CD4-positive, alpha-beta T cell treated with Interleukin-6 for 4 hours (primary cell): ENCODE data around the gene C2CD4C.

Experiments used
- DNase-seq: peaks from one replicate; pipeline ENCODE4 v3.0.0-alpha.2; 2020; ENCODE audit warnings: mixed read lengths

C2CD4C gene

GRCh38 chr19:379796-380195, 29.2 kb downstream of the C2CD4C start:
- no peak for DNase-seq

DNA sequence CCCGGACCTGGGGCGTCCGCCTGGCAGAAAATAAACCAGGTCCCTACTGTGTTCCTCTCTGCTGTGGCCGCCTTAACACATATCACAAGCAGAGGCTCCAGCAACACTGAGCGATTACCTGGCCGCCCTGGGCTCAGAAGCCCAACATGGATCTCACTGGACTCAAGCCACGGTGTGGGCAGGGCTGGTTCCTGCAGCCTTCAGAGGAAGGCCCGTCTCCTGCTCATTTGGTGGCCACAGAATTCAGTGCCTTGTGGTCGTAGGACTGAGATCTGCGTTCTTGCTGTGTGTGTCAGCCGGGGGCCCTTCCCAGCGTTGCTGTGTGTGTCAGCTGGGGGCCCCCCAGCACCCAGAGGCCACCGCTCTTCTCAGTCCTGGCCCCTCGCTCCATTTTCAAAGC, 30.2 kb downstream of the C2CD4C start:
- no peak for DNase-seq

- no peak for DNase-seq
Observed at GRCh38 chr19:377801-378581, 31.0 kb downstream of the C2CD4C start.

DNA sequence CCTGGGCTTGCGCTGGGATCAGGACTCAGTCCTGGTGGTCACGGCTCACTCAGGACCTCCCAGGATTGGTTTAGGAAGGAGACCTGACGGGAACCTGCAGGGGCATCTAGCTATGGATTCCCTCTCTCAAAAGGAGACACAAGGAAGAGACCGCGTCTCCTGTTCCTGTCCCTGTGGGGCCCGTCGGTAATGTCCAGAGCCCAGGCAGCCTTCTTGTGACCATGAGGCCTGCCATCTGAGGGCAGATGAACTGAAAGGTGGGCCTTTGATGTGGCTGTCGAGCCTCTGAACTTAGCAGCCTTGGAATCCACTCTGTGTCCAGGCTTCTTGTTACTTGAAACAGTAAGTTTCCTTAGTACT, 32.9 kb downstream of the C2CD4C start:
- no peak for DNase-seq

DNA sequence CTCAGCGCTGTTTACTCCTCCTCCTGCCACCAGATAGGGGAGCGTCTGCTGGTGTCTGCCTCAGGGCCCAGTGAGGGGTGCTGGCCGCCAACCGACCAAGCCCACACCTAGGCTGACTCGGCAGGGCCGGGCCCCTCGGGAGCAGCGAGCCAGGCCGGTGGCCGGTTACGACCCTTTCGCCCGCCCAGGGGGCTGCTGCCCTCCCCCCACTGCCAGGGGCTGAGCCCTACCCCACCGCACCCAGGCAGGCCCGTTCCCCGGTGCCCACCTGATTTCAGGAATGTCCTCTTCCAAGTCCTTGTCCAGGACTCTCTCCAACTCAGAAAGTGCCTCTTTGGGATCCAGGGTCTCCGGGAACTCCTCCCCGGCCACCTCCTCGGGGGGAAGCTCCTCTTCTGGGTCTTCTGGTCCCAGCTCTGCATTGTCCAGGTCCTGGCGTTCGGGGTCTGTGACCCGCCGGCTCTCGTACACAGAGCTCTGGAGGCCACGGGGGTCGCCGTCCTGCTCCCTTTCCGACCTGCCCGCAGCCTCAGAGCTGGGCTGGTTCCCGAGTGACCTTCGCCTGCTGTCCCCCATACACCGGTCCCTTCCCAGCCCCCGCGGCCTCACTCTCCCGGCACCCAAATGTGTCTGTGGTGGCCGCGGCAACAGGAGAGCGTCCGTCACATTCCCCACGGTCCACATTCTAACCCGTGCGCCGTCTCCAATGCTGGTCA, 33.4 kb downstream of the C2CD4C start:
- DNase-seq, result no peak

GRCh38 chr19:374886-375235, 34.1 kb downstream of the C2CD4C start:
- no peak for DNase-seq

DNA sequence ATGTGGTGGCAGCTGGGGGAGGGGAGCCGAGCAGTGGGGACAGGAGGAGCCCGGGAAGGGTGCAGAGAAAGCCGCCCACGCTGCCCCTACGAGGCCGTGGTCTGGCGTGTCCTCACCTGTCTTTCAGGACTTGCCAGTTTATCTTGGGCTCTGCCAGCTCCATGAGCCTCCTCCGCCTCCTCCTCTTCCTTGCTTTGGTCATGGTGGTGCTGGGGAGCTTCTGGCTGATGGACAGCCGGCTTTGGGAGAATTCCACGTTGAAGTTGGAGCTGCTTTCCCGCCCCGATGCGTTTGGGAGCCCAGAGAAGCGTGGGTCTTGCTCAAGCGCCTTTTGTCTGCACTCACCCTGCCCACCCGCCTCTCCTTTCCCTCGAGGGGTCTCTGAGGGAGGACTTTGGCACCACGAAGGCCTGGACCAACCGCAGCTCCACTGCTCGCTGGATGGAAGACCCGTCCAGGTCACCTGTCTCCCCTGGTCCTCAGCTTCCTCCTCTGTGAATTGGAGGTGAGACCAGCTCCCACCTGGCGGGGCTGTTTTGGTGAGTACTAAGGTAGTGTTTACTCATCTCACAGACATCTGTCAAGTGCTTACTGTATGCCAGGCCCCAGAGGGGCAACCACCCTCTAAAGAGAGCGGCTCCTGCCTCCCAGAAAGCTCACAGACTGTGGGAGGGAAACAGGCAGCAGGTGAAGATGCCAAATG, 34.6 kb downstream of the C2CD4C start:
- no peak for DNase-seq

DNA sequence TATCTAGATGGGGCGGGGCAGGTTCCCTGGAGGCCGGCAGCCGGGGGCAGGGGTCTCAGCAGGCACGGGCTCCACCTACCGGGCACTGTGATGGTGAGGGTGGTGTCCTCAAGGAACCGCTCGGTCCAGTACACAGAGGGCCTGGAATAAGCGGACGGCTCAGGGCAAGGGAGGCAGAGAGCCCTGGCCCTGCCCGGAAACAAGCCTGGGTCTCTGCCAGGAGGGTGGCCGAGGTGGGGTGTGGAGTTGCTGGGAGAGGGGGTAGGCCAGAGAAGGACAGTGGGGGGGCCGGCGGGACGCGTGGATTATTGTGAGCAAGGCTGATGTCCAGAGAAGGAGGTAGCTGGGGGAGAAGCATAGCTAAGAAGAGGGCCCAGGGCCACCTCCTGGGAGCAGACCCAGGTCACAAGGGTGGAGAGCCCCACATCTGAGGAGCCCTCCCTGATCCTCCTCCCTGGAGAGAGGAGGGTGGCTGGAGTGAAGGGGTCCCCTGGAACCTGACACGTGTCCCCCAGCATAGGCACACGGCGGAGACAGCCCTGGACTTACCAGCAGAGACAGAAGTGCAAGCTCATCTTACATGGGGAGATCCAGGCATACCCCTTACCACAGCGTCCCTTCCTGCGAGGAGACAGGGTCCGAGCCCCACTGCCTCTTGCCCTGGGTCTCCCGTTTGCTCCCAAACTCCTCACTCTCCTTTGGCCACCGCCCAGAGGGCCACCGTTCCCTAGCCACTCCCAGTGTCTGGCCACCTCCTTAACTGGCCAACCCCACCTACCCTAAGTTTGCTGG, 35.4 kb downstream of the C2CD4C start:
- DNase-seq, result no peak

DNA sequence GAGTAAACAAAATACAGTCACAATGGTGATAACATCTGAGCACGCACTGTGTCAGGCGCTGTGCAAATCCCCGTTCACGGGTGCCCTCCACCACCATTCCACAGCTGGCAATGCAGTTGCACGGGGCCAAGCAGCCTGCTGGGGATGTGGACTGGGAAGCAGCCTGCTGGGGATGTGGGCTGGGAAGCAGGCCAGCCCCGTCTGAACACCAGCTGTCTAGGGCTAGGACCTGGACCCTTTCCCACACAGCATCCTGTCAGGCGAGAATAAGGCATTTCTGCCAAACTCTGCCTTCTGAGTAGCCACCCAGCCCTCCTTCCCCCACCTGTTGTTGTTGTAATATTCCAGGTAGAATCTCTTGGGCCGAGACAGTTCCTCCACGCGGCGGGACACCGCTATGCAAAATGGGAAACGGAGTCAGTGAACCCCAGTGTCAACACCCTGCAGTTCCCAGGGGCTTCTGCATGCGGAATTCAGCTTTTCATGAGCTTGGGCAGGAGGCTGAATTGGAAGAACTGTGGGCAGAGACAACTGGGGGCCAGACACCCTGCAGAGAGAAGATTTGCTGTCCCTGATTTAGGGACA, 36.5 kb downstream of the C2CD4C start:
- DNase-seq, result no peak

GRCh38 chr19:371501-372168, 37.3 kb downstream of the C2CD4C start:
- DNase-seq, result no peak

- DNase-seq, result no peak
Observed at GRCh38 chr19:370641-371330, 38.2 kb downstream of the C2CD4C start.

DNA sequence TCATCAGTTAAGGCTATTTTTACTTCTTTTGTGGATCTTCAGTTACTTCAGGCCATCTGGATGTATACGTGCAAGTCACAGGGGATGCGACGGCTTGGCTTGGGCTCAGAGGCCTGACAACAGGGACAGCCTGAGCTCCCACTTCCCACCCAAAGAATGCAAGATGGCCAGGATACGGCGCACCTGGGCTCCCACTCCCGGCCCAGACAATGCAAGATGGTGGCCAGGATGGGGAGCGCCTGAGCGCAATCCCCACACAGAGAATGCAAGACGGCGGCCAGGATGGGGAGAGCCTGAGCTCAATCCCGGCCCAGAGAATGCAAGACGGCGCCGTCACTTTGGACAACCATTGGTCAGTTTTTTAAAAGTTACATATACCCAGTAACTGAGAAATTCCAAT, 39.1 kb downstream of the C2CD4C start:
- no peak for DNase-seq

DNA sequence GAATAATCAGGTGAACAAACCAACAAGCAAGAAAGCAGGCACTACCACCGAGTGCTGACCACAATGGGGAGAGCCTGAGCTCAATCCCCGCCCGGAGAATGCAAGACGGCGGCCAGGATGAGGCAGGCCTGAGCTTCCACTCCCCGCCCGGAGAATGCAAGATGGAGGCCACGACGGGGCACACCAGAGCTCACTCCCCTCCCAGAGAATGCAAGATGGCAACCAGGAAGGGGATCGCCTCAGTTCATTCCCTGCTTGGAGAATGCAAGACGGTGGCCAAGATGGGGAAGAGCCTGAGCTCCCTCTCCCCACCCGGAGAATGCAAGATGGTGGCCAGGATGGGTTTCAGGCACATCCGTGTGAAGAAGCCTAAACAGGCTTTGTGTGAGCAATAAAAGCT, 39.7 kb downstream of the C2CD4C start:
- DNase-seq, result no peak

DNA sequence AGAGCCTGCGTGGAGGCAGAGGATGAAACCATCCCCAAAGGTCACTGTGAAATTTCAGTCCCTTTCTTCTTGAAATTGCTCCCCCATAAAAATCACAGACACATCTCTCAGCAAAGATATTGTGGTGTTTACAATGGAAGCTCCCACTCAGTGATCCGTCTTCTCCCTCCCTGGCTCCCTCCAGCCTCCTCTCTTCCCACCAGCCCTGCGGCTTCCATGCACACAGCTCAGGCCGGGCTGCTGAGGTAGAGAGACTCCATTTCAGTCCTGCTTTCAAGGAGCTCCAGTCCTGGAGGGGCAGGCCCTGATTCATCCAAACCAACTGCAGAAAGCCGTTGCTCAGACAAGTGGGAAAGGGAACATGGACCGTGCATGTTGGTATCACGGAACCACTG, 40.3 kb downstream of the C2CD4C start:
- no peak for DNase-seq

DNA sequence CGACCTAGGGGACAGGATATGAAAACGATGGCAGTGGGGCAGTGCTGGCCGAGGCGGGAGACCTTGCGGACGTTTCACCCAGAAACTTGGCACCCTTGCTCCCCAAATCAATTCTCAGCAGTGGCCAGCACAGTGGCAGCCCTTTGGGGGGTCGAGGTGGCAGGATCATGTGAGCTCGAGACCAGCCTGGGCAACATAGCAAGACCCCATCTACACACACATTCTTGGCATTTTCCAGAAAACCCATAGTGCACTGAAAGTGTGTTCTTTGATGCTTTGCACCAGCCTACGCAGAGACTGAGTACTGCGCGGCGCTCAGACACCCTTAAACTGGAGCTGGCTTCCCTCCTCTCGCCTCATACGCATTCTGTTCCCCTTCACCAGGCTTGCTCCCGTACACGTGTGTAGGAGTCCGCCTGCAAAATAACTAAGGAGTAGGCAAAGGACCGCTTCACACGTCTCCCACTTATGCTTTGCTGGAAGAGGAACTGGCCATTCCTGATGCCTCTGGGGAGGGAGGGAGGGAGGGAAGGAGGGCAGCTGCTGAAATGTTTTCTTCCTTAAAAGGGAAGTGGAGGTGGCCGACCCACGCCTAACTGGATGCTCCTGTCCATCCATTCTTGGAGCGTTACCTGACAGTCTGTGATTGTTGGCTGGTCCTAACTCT, 40.9 kb downstream of the C2CD4C start:
- DNase-seq, result no peak

GRCh38 chr19:367561-367960, 41.4 kb downstream of the C2CD4C start:
- DNase-seq, result no peak

DNA sequence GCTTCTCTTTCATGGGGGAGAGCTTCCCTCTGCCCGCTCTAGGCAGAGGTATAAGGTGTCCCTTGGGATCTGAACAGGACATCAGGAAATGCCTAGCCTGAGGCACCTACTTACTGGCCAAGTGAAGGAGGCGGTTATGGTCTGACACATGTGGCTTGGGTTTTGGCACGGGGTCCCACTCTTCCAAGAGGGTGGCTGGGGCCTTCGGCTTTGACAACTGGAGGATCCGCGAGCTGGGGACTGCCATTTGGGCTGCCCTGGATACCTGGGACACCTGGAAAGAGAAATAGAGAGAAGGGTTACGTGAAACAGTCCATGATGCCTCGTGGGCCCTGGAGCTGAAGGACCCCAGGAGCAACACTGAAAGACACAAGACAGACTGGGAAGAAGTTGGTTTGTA, 42.0 kb downstream of the C2CD4C start:
- DNase-seq, result no peak

DNA sequence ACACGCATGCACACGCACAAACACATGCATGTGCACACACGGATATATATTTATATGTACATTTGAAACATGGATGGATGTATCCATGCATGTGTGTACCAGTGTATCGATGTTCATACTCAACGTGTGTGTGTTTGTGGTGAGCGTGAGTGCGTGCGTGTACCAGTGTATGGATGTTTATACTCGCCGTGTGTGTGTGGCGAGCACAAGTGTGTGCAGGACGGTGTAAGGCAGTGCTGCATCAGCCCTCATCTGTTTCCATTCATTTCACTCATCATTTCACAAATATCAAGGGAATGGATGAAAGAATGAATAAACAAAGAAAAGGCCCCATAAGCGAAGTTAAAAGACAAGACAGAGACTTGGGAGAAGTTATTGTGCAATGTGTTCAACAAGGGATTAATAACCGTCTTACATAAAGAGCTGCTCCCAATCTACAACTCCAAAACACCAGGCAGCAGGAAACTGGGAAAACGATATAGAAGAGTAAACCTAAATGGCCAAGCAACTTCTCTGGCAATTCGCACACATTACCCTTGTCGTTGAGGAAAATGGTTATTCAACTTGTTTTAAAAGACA, 42.7 kb downstream of the C2CD4C start:
- DNase-seq, result no peak

- DNase-seq, result no peak
Observed at GRCh38 chr19:364496-365287, 44.3 kb downstream of the C2CD4C start.

DNA sequence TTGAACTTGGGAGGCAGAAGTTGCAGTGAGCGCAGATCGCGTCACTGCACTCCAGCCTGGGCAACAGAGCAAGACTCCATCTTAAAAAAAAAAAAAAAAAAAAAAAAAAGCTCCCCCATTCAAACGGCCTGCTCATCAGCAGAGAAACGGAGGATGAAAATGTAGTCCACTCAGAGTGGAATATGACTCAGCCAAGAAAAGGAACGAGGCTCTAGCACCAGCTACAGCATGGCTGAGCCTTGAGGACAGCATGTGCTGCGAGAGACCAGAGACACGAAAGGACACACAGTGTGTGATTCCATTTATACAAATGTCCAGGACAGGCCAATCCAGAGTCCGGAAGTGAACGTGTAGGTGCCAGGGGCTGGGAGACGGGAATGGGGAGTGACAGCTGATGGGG, 46.3 kb downstream of the C2CD4C start:
- DNase-seq, result no peak
